Measurements from ENCODE around the gene FIBP. TPM values are rescaled to one million over a fixed set of nuclear protein-coding genes. Genes with fewer than 3 reads are reported as not detected.

FIBP gene
- polyA plus RNA-seq, 3 donors: 79.1 to 109 (median 101) TPM

DNA sequence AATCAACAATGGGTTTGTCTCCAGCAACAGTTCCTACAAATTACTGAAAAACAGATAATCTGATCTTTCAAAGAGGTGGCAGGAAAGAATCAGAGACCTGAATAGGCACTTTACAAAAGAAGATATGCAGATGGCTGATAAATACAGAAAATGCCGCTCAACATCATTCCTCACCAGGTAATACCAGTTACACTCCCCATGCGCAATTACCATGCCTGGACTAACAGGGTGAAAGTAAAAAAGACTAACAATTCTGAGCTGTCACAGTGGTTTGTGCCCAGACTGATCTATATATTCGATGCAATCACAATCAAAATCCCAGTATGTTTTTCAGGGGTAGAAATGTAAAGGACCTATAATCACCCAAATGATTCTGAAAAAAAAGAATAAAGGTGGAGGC, 44.5 kb downstream of the FIBP start:
- Mint-ChIP-seq H3K4me3 (no peak overlapping the region), H3K4me1 (no peaks in the 10 kb centered on the region), H3K9me3 (no peaks in the 10 kb centered on the region), H3K27me3 (ENCODE audit: low read depth in 3 of 3) (peaks cover 0 to 5% (median 3%) of the 10 kb centered on the region in 3 donors), H3K27ac (no peak overlapping the region), H3K36me3 (no peaks in the 10 kb centered on the region)
- WGBS (ENCODE audit: insufficient coverage): no CpG with 5 or more reads among the region's 3 CpGs
- no peak overlapping the region for H3K9ac ChIP-seq (ENCODE audit: insufficient read depth, low read length, poor library complexity, severe bottlenecking)
- TF ChIP-seq, protein P1, sequence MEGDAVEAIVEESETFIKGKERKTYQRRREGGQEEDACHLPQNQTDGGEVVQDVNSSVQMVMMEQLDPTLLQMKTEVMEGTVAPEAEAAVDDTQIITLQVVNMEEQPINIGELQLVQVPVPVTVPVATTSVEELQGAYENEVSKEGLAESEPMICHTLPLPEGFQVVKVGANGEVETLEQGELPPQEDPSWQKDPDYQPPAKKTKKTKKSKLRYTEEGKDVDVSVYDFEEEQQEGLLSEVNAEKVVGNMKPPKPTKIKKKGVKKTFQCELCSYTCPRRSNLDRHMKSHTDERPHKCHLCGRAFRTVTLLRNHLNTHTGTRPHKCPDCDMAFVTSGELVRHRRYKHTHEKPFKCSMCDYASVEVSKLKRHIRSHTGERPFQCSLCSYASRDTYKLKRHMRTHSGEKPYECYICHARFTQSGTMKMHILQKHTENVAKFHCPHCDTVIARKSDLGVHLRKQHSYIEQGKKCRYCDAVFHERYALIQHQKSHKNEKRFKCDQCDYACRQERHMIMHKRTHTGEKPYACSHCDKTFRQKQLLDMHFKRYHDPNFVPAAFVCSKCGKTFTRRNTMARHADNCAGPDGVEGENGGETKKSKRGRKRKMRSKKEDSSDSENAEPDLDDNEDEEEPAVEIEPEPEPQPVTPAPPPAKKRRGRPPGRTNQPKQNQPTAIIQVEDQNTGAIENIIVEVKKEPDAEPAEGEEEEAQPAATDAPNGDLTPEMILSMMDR (IDR thresholded peaks at IDR 0.05): no peak
- no peaks in the 10 kb centered on the region for H3K4me1 ChIP-seq (ENCODE audit: control insufficient read depth in 1 of 2, insufficient read depth in 2 of 2, low read length in 2 of 2)
- no peak overlapping the region for H3K4me2 ChIP-seq (replicated peaks; ENCODE audit: extremely low read depth, low read length, poor library complexity, severe bottlenecking)
- no peaks in the 10 kb centered on the region for H3K9me3 ChIP-seq (replicated peaks in 1 of 2; ENCODE audit: control insufficient read depth in 1 of 2, insufficient read depth in 1 of 2, low read length in 2 of 2)
- H2AFZ ChIP-seq (ENCODE audit: insufficient read depth, low read depth, low read length, poor library complexity, severe bottlenecking): no peak overlapping the region
- DNase-seq: no peak
- no peaks in the 10 kb centered on the region for H4K20me1 ChIP-seq (ENCODE audit: insufficient read depth, low read length)
- H3K36me3 ChIP-seq (replicated peaks in 1 of 2; ENCODE audit: control insufficient read depth in 1 of 2, insufficient read depth in 2 of 2, low read length in 2 of 2): no peaks in the 10 kb centered on the region
- H3K27ac ChIP-seq (ENCODE audit: low read depth in 1 of 2, low read length in 2 of 2): no peak overlapping the region
- intact Hi-C loops (cut with micrococcal nuclease): no loop called here
- no peak overlapping the region for H3K4me3 ChIP-seq (replicated peaks in 1 of 3; ENCODE audit: low read depth in 2 of 3, low read length in 3 of 3)
- H3K27me3 ChIP-seq (ENCODE audit: control insufficient read depth in 2 of 2, insufficient read depth in 2 of 2, low read length in 2 of 2): no peaks in the 10 kb centered on the region
- no peaks in the 10 kb centered on the region for H3K79me2 ChIP-seq (ENCODE audit: insufficient read depth, low read length)

DNA sequence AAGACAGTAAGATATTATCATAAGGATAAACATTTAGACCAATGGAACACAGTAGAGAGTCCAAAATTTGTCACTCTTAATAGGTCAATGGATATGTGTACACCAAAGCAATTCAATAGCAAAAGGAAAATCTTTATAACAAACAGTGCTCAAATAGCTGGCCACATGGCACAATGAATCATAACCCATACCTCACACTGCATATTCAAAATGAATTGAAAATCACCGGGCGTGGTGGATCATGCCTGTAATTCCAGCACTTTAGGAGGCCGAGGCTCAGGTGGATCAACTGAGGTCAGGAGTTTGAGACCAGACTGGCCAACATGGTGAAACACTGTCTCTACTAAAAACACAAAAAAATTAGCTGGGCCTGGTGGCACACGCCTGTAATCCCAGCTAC, 46.1 kb downstream of the FIBP start:
- TF ChIP-seq, protein P1 (IDR thresholded peaks at IDR 0.05): no peak
- Histone ChIP-seq H3K4me2 (replicated peaks; ENCODE audit: extremely low read depth, low read length, poor library complexity, severe bottlenecking) (no peak overlapping the region), H3K4me3 (replicated peaks in 1 of 3; ENCODE audit: low read depth in 2 of 3, low read length in 3 of 3) (no peak overlapping the region), H3K36me3 (replicated peaks in 1 of 2; ENCODE audit: control insufficient read depth in 1 of 2, insufficient read depth in 2 of 2, low read length in 2 of 2) (no peaks in the 10 kb centered on the region), H3K9me3 (replicated peaks in 1 of 2; ENCODE audit: control insufficient read depth in 1 of 2, insufficient read depth in 1 of 2, low read length in 2 of 2) (peaks cover 0 to 2% of the 10 kb centered on the region in 2 donors), H3K27ac (ENCODE audit: low read depth in 1 of 2, low read length in 2 of 2) (no peak overlapping the region), H2AFZ (ENCODE audit: insufficient read depth, low read depth, low read length, poor library complexity, severe bottlenecking) (no peak overlapping the region), H3K9ac (ENCODE audit: insufficient read depth, low read length, poor library complexity, severe bottlenecking) (no peak overlapping the region), H3K27me3 (ENCODE audit: control insufficient read depth in 2 of 2, insufficient read depth in 2 of 2, low read length in 2 of 2) (no peaks in the 10 kb centered on the region), H4K20me1 (ENCODE audit: insufficient read depth, low read length) (no peaks in the 10 kb centered on the region), H3K4me1 (ENCODE audit: control insufficient read depth in 1 of 2, insufficient read depth in 2 of 2, low read length in 2 of 2) (no peaks in the 10 kb centered on the region), H3K79me2 (ENCODE audit: insufficient read depth, low read length) (no peaks in the 10 kb centered on the region)
- WGBS (ENCODE audit: insufficient coverage): 100% methylated on average over 4 of the region's 4 CpGs
- H3K36me3 Mint-ChIP-seq: no peaks in the 10 kb centered on the region
- H3K9me3 Mint-ChIP-seq: peaks cover 0 to 6% (median 0%) of the 10 kb centered on the region in 7 donors
- H3K27me3 Mint-ChIP-seq (ENCODE audit: low read depth in 3 of 3): peaks cover 0 to 3% (median 2%) of the 10 kb centered on the region in 3 donors
- DNase-seq: no peak
- H3K27ac Mint-ChIP-seq: no peak overlapping the region
- H3K4me3 Mint-ChIP-seq: no peak overlapping the region
- intact Hi-C loops (cut with micrococcal nuclease): no loop called here
- no peaks in the 10 kb centered on the region for H3K4me1 Mint-ChIP-seq

Measured in CD14-positive monocyte (primary cell).